AG10803 (cell line): Measurements from ENCODE around the gene UBAC1.

Source experiments
- DNase-seq: peaks from one replicate; pipeline ENCODE4 v3.0.0; 2010; ENCODE audit warnings: low read depth
- H3K4me3 ChIP-seq: 2 replicates; pipeline ENCODE4 v1.5.1; 2011; ENCODE audit warnings: mild to moderate bottlenecking, low read length, control low read depth
- CTCF ChIP-seq: conservative IDR thresholded peaks from 2 replicates; pipeline ENCODE4 v1.5.1; 2011; ENCODE audit warnings: mild to moderate bottlenecking, low read length, control low read depth, inconsistent platforms

The UBAC1 gene

GRCh38 chr9:135982499-135983207 lies 21.5 kb upstream of the UBAC1 start:
- no peak overlapping the region for H3K4me3 ChIP-seq
- DNase-seq: no peak
- no peak for TF ChIP-seq CTCF

- TF ChIP-seq CTCF: no peak
- DNase-seq: no peak
- H3K4me3 ChIP-seq: no peak overlapping the region
Observed at GRCh38 chr9:135980926-135981630, 19.9 kb upstream of the UBAC1 start.

GRCh38 chr9:135979547-135980166 lies 18.5 kb upstream of the UBAC1 start:
- DNase-seq: no peak
- H3K4me3 ChIP-seq: no peak overlapping the region
- no peak for TF ChIP-seq CTCF

GRCh38 chr9:135978642-135979546 lies 17.7 kb upstream of the UBAC1 start:
- no peak for DNase-seq
- no peak overlapping the region for H3K4me3 ChIP-seq
- no peak for TF ChIP-seq CTCF

GRCh38 chr9:135976944-135977343 lies 15.8 kb upstream of the UBAC1 start:
- no peak for DNase-seq
- no peak for TF ChIP-seq CTCF
- H3K4me3 ChIP-seq: no peak overlapping the region

GRCh38 chr9:135976531-135976930 lies 15.4 kb upstream of the UBAC1 start:
- TF ChIP-seq CTCF: no peak
- H3K4me3 ChIP-seq: no peak overlapping the region
- no peak for DNase-seq
